HG03558 (cell line): ENCODE measurements around the gene ZFP92.

ENCODE experiments used
- ATAC-seq: cut with Tn5 transposase; IDR thresholded peaks from one replicate; pipeline ENCODE4 v1.9.1; 2021; ENCODE audit warnings: moderate number of reproducible peaks; ENCODE audit not compliant: unreplicated experiment; ENCODE audit errors: extremely low read depth

Gene ZFP92, protein sequence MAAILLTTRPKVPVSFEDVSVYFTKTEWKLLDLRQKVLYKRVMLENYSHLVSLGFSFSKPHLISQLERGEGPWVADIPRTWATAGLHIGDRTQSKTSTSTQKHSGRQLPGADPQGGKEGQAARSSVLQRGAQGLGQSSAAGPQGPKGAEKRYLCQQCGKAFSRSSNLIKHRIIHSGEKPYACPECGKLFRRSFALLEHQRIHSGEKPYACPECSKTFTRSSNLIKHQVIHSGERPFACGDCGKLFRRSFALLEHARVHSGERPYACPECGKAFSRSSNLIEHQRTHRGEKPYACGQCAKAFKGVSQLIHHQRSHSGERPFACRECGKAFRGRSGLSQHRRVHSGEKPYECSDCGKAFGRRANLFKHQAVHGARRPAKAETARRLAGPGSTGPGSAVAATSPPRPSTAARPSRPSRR

DNA sequence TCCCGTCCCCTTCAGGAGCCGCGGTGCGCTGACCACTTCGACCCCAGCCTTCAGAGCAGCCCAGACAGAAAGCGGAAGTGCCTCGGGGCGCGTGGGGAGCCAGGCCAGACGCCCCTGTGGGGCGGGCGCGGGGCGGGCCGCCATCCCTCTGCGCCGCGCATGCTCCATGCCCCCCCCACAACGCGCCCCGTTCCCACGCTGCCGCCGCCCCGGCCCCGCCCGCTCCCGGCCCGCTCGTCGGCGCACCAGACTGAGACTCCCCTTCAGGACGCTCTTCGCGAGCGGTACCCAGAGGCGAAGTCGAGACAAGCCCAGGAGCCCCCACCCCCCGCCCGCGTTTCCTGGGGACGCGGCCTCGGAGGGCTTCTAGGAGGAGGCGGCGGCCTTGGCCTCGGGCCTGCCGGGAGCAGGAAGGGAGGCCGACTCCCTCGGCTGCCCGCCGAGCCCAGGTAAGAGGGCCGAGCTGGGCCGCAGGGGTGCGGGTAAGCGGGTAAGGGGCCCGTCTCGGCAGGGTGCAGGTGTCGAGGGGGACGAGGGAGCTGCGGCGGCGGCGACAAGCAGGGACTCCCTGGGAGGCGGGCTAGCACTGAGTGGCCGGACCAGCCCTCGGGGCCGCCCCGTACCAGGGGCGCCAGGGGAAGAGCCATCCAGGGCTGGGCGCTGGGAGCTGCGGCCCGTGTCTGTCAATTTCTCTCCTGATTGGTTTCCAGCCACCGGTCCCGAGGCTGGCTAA is at the start of gene ZFP92:
TSS of gene ZFP92 (plus strand) at position 218 of the 733 bp plus-strand sequence. CDS start 6,851 bp downstream, outside the sequence.
- no peak for ATAC-seq

GRCh38 chrX:153361781-153362397 is 49.4 kb upstream of the ZFP92 start:
- ATAC-seq = no peak

DNA sequence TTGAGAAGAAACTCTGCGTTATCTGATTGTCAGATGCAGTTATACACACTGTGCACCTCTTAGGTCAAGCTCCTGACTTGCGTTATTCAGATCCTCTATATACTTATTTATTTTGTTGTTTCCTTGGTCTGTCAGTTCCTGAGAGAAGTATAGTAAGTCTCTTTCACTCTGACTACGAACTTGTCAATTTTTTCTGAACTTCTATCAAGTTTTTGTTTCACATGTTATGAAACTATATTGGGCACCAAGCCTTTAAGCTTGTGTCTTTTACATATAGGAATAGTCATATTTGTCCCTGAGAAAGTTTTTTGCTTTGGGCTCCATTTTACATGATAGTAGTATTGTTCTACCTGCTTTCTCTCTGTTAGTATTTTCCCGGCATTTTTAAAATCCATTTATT is 45.6 kb upstream of the ZFP92 start:
- no peak for ATAC-seq

- no peak for ATAC-seq
Observed at GRCh38 chrX:153366119-153366518, 45.2 kb upstream of the ZFP92 start.

- no peak for ATAC-seq
Observed at GRCh38 chrX:153366878-153367538, 44.3 kb upstream of the ZFP92 start.

DNA sequence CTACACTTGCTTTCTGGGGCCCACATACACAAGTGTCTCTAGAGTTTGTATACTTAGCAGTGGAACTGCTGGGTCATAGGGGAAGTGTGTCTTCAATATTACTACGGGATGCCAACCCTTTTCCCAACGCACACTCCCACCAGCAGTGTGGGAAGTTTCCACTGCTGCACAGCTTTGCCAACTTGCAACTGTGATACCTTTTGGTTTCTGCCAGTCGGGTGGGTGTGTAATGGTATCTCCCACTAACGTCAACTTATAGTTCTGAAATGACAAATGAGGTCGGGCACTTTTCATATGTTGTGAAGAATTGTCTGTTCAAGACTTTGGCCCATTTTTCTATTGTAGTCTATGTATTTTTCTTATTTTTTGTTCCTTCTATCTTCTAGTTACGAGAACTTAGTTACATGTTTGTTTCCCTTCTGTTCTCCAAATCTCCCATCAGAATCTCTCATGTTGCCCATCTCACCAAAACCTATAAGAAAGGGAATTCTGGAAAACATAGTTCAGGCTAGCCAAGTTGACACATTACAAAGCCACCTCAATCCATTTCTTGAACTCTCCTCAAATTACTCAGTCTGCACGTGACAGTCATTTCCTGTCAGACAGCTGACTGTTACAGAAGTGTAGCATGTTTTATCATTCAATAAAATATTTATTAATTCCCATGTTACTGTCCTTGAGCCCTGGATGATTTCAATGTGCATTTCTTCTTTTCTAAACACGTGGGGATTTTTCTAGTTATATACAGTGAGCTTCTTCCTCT is 40.8 kb upstream of the ZFP92 start:
- ATAC-seq = no peak

- no peak for ATAC-seq
Observed at GRCh38 chrX:153371256-153371655, 40.0 kb upstream of the ZFP92 start.

DNA sequence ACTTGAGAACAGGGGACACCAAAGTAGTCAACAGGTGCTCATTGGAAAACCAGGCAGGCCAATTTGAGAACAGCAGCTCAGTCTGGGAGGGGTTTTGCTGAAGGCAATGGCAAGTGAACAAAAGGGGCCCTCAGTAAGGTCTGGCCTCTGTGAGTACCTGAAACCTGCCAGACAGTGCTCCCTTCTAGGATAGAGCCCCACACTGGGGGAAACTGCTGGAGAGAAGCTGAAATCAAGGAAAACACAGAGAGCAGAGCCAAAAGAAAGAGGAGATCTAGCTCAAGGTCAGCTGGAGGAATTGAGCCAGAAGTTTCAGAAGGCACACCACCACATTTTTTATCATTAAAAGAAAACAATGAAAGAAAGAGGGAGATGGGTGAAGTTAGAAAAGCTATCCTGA is 38.3 kb upstream of the ZFP92 start:
- no peak for ATAC-seq

DNA sequence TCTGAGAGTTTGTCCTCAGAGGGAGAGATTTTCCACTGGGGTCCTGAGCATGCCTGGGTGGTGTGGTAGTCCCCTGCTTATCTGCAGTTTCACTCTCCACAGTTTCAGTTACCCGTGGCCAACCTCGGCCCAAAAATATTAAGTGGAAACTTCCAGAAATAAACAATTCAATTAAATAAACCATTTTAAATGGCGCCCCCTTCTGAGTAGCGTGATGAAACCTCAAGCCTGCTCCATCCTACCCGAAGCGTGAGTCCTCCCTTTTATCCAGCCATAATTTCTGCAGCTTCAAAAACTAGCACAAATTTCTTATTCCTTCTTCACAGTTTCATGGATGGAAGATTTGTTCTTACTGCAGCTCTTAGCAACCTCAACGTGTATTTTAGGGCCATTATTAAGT is 36.8 kb upstream of the ZFP92 start:
- ATAC-seq = no peak

DNA sequence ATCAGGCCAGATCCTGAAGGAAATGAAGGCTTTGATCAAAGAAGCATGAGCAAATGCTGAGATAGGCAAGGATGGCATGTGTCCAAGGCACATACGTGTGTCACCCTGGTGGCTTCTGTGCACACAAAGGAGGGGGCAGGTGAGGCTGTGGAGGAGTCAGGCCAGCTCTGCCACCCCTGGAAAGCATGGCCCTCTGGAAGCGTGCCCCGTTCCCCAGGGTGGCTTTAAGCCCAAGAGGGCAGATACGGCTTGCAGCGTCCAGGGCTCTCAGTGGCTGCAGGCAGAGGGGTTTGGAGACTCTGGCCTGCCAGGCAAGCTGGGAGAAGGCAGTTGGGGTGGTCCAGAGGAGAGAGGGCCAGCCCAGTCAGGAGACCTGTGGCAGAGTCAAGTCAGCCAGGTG is 35.7 kb upstream of the ZFP92 start:
- no peak for ATAC-seq

DNA sequence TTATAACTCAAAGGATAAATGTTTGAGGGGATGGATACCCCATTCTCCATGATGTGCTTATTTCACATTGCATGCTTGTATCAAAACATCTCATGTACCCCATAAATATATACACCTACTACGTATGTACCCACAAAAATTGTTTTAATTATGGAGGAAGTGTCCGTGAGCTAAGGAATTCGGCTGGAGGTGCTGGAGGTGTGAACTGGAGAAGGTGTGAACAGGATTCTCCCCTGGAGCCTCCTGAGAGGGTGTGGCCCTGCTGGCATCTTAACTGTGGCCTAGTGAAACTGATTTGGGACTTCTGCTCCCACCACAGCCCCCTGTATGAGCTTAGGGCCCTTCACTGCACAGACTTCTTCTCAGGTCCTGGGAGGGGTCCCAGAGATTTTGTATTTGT is 33.5 kb upstream of the ZFP92 start:
- no peak for ATAC-seq

- ATAC-seq = no peak
Observed at GRCh38 chrX:153378607-153379006, 32.7 kb upstream of the ZFP92 start.

DNA sequence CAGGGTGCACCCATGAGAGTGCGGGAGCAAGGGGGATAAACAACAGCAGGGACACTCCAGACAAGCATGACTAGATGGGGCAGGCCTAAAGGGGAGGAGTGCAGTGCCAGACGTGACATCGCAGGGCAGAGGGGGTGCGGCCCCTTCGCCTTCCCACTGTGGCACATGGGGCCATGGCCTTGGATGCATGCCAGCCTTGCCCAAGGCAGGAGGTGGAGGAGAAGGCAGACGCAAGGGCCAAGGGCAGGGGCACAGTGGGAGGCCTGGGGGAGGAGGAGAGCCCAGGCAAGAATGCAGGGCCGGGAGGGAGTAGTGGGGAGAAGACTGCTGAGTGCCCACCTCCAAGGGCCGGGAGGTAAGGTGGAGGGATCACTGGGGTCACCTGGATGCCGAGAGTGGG is 31.8 kb upstream of the ZFP92 start:
- ATAC-seq = no peak

DNA sequence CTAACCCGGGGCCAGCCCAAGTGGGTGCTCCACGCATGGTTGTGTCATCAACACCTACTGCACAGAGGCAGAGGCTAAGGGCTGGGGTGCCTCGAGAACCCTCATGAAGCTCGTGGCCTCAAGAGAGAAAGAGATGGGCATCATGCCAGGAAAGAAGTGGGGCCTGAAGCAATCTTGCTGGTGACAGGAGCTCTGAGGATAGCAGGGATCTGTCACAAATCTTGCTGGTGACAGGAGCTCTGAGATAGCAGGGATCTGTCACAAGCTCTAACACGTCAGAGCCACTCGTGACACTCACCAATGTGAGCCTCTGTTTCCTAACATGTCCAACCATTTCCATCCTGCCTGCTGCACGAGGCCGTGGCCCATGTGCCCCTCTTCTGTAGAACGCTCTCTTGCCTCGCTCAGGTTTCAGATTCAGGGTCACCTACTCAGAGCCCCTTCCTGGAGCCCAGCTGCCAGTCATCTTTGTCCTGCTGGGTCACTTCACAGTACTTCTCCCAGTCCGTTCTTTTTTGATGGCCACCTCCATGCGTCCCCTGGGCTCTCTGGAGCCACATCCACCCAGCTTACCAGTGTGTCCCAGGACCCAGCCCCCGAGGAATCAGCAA is 31.2 kb upstream of the ZFP92 start:
- no peak for ATAC-seq

- ATAC-seq = no peak
Observed at GRCh38 chrX:153380691-153381090, 30.6 kb upstream of the ZFP92 start.

DNA sequence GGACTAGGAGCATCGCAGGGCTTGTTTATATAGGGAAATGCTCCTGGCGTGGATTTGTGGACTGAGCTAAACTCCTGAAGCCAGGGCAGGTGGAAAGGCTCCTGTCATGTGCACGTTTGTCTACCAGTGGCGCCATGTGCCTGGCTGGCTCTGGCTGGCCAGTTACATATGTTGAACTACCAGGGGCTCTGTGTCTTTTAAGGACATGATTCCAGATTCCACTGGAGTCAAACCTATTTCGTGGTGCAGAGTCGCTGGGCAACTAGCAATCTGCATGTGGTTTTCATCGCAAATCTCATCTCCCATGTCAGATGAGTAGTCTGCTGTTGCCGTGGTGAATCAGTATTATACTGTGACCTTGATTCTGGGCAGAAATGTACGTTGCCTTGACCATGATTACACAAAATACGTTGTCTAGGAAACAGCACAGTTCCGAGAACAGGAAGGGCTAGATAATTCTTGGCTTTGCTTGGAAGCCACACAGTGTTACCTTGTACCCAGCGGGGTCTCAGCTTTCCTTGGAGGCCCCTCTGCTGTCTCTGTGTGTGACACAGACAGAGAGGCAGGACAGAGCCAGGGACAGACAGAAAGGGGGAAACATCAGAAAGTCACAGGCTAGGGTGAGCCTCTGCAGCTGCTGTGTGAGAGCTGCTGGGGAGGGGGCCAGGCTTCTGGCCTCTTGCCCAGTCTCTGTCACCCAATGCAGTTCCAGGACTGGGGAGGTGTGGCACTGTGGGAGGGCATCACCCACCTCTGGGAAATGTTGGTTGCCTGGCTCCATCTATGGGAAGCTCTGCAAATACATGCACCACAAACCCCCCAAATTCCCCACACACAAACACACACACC is 29.4 kb upstream of the ZFP92 start:
- ATAC-seq = no peak

DNA sequence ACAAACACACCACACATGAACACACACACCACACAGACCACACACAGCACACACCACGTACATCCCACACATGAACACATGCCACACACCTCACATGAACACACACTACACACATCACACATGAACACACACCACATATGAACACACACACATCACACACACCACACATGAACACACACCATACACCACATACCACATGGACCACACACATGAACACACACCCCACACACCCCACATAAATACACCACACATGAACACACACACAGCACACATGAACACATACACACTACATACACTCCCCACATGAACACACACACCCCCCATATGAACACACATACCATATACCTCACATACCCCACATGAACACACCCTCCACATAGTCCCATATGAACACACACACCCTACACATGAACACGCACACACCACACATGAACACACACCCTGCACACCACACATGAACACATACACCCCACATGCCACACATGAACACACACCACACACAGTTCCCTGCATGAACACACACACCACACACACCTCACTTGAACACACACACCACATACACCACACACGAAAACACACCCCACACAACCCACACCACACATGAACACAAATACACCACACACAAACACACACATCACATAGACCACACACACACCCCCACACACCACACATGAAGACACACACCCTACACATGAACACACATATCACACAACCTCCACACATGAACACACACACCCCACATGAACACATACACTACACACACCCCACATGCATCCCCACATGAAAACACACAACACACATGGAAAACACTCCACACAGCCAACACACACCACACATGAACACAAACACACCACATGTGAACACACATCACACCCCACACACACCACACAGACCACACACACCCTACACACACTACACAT is 28.4 kb upstream of the ZFP92 start:
- ATAC-seq = no peak

DNA sequence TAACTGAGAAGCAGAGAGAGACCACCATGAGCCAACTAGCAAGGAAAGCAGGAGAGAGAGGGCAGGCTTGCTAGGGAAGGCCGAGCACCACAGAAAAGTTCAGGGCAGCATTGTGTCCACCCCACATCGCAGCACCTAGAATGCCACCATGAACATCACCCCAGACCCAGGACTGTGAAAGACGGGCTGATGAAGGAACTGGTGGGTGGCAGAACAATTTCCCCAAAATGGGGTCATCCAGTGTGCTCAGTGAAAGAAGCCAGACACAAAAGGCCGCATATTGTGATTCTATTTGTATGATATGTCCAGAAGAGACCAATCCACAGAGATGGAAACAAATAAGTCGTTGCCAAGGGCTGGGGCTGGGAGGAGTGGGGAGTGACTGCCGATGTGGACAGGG is 26.9 kb upstream of the ZFP92 start:
- ATAC-seq = no peak
